Adrenal gland (tissue), 5 donors: ENCODE measurements around the gene PRLR.

ENCODE experiments used
- POLR2A ChIP-seq, 2 donors: fragments of 450-650 bp; IDR thresholded peaks; one replicate each; pipeline ENCODE4 v1.6.1; 2017; ENCODE audit warnings: antibody characterized with exemption in 2 of 2, mild to moderate bottlenecking in 2 of 2, moderate library complexity in 1 of 2
- TF ChIP-seq, protein P1 (sequence below), 6 experiments: fragments of 450-650 bp in 4 of 6; fragments of 200-600 bp in 2 of 6; sonication (generic) in 1 of 6; IDR thresholded peaks; 1 replicate in 5 of 6; 2 replicates in 1 of 6; pipeline versions ENCODE4 v1.5.1 to v1.8.0; 2016 to 2021; ENCODE audit warnings: antibody characterized with exemption in 6 of 6, mild to moderate bottlenecking in 2 of 6, moderate library complexity in 1 of 6
- donor health status: DM: no; HTN: no; CAD: no.

DNA sequence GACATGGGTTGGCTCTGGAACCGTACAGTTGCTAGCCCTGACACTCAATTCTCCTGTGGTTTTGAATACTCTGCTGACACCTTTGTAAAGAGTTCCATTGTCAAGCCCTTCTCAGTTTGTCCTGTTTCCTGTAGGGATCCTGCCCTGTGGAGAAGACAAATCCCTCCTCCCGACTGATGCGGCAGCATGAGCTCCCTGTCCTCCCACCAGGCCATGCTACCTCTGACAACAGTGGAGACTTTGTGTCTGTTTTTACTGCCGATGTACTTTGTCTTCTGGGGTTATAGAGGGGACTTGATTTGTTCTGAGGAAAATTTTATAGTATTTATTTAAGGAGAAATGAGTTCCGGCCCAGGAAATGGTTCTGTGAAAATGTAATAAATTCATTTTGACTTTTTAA, 57.8 kb downstream of the PRLR start:
- TF ChIP-seq, protein P1, sequence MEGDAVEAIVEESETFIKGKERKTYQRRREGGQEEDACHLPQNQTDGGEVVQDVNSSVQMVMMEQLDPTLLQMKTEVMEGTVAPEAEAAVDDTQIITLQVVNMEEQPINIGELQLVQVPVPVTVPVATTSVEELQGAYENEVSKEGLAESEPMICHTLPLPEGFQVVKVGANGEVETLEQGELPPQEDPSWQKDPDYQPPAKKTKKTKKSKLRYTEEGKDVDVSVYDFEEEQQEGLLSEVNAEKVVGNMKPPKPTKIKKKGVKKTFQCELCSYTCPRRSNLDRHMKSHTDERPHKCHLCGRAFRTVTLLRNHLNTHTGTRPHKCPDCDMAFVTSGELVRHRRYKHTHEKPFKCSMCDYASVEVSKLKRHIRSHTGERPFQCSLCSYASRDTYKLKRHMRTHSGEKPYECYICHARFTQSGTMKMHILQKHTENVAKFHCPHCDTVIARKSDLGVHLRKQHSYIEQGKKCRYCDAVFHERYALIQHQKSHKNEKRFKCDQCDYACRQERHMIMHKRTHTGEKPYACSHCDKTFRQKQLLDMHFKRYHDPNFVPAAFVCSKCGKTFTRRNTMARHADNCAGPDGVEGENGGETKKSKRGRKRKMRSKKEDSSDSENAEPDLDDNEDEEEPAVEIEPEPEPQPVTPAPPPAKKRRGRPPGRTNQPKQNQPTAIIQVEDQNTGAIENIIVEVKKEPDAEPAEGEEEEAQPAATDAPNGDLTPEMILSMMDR (IDR thresholded peaks at IDR 0.05), result no peak
- TF ChIP-seq POLR2A (IDR thresholded peaks at IDR 0.05), result no peak
